GM23338 (cell line): ENCODE data around the gene MEGF9. TPM values are rescaled to one million over a fixed set of nuclear protein-coding genes. Genes with fewer than 3 reads are reported as not detected.

ENCODE experiments used
- ATAC-seq: fragments of 200-7000 bp; cut with Tn5 transposase; 3 replicates; pipeline ENCODE4 v1.9.1; 2020
- DNase-seq: peaks from one replicate; pipeline ENCODE4 v3.0.0-alpha.2; 2015; ENCODE audit warnings: low spot score
- H2AFZ ChIP-seq: fragments of 200-600 bp; sonication (generic); 2 replicates; pipeline ENCODE4 v1.8.0; 2016; ENCODE audit warnings: antibody characterized with exemption, mild to moderate bottlenecking, moderate library complexity
- H3F3A ChIP-seq: fragments of 200-600 bp; sonication (generic); replicated peaks from 2 replicates; pipeline ENCODE4 v1.8.0; 2017; ENCODE audit warnings: antibody characterized with exemption, mixed run types, low read depth
- H3K27ac ChIP-seq: fragments of 200-600 bp; sonication (generic); 2 replicates; pipeline ENCODE4 v1.6.1; 2016; ENCODE audit warnings: low read depth
- H3K27me3 ChIP-seq: fragments of 200-600 bp; sonication (generic); 2 replicates; pipeline ENCODE4 v1.8.0; 2016; ENCODE audit warnings: mild to moderate bottlenecking, mixed run types, moderate library complexity; ENCODE audit not compliant: insufficient read depth
- H3K36me3 ChIP-seq: fragments of 200-600 bp; sonication (generic); 2 replicates; pipeline ENCODE4 v1.8.0; 2016; ENCODE audit warnings: mild to moderate bottlenecking; ENCODE audit not compliant: insufficient read depth
- H3K4me1 ChIP-seq: fragments of 200-600 bp; sonication (generic); 2 replicates; pipeline ENCODE4 v1.8.0; 2016; ENCODE audit warnings: mild to moderate bottlenecking, moderate library complexity; ENCODE audit not compliant: insufficient read depth
- H3K4me2 ChIP-seq: fragments of 200-600 bp; sonication (generic); 2 replicates; pipeline ENCODE4 v1.7.1; 2017; ENCODE audit warnings: mixed run types
- H3K4me3 ChIP-seq: fragments of 200-600 bp; sonication (generic); 2 replicates; pipeline ENCODE4 v1.6.1; 2016; ENCODE audit warnings: mixed run types
- H3K79me2 ChIP-seq: fragments of 200-600 bp; sonication (generic); replicated peaks from 2 replicates; pipeline ENCODE4 v1.8.0; 2017; ENCODE audit warnings: mild to moderate bottlenecking; ENCODE audit not compliant: insufficient read depth
- H3K9me2 ChIP-seq: fragments of 200-600 bp; sonication (generic); 2 replicates; pipeline ENCODE4 v1.8.0; 2017; ENCODE audit not compliant: insufficient read depth
- H4K20me1 ChIP-seq: fragments of 200-600 bp; sonication (generic); replicated peaks from 2 replicates; pipeline ENCODE4 v1.8.0; 2017; ENCODE audit warnings: mild to moderate bottlenecking; ENCODE audit not compliant: insufficient read depth
- H3K27ac Mint-ChIP-seq: 2 replicates; pipeline ENCODE4 v1.8.0; 2020; ENCODE audit warnings: inconsistent platforms, mild to moderate bottlenecking, moderate library complexity, mixed read lengths
- H3K27me3 Mint-ChIP-seq: 3 replicates; pipeline ENCODE4 v1.8.0; 2022; ENCODE audit warnings: low read depth, mild to moderate bottlenecking, moderate library complexity, mixed read lengths, inconsistent platforms; ENCODE audit not compliant: insufficient read depth, poor library complexity
- H3K36me3 Mint-ChIP-seq: 3 replicates; pipeline ENCODE4 v1.8.0; 2021; ENCODE audit warnings: low read depth, mild to moderate bottlenecking, inconsistent platforms, moderate library complexity, mixed read lengths
- H3K4me1 Mint-ChIP-seq: 3 replicates; pipeline ENCODE4 v1.8.0; 2020; ENCODE audit warnings: mild to moderate bottlenecking, inconsistent platforms, mixed read lengths
- H3K4me3 Mint-ChIP-seq: 3 replicates; pipeline ENCODE4 v1.8.0; 2021; ENCODE audit warnings: moderate library complexity, mild to moderate bottlenecking, inconsistent platforms, mixed read lengths
- H3K9me3 Mint-ChIP-seq: 3 replicates; pipeline ENCODE4 v1.8.0; 2020; ENCODE audit warnings: moderate library complexity, mild to moderate bottlenecking, inconsistent platforms, mixed read lengths
- ETS1 ChIP-seq: IDR thresholded peaks from 2 replicates; pipeline ENCODE4 v1.6.1; 2016; ENCODE audit warnings: antibody characterized with exemption
- EZH2 ChIP-seq: fragments of 200-600 bp; sonication (generic); IDR thresholded peaks from one replicate; pipeline ENCODE4 v1.8.0; 2017; ENCODE audit warnings: antibody characterized with exemption, mild to moderate bottlenecking, low read depth; ENCODE audit not compliant: unreplicated experiment
- JUNB ChIP-seq: IDR thresholded peaks from one replicate; pipeline ENCODE4 v1.6.1; 2016; ENCODE audit warnings: antibody characterized with exemption; ENCODE audit not compliant: unreplicated experiment
- NANOG ChIP-seq: IDR thresholded peaks from 2 replicates; pipeline ENCODE4 v1.6.1; 2016; ENCODE audit warnings: antibody characterized with exemption, borderline replicate concordance
- POLR2AphosphoS5 ChIP-seq: IDR thresholded peaks from 2 replicates; pipeline ENCODE4 v1.6.1; 2016; ENCODE audit warnings: antibody characterized with exemption, low read depth
- STAT1 ChIP-seq: IDR thresholded peaks from one replicate; pipeline ENCODE4 v1.6.1; 2016; ENCODE audit warnings: antibody characterized with exemption; ENCODE audit not compliant: unreplicated experiment
- ZNF331 ChIP-seq: fragments of 250-450 bp; sonication (Bioruptor Pico); IDR thresholded peaks from 2 replicates; pipeline ENCODE4 v1.5.0; 2020; ENCODE audit warnings: low read depth, mild to moderate bottlenecking, moderate library complexity
- polyA plus RNA-seq: library from polyadenylated mRNA; unstranded; fragments of >200 nt; fragmentation: Nextera tagmentation; extraction: Ambion mirVana; gene quantifications from 2 replicates; pipeline ENCODE4 v1.2.1, GENCODE V29; 2016
- total RNA-seq: library from RNA; depleted of rRNA; stranded (reverse); fragments of >200 nt; shearing (Covaris generic); gene quantifications from 2 replicates; pipeline ENCODE4 v1.2.3, GENCODE V29; 2014
- TF ChIP-seq, protein P1 (sequence below): IDR thresholded peaks from one replicate; pipeline ENCODE4 v1.6.1; 2018; ENCODE audit warnings: antibody characterized with exemption; ENCODE audit not compliant: unreplicated experiment
- TF ChIP-seq, protein P2 (sequence below), 2 experiments: fragments of 200-600 bp in 1 of 2; sonication (generic) in 1 of 2; conservative IDR thresholded peaks; 2 replicates each; pipeline versions ENCODE4 v1.5.1 to v1.6.1; 2016 to 2017; ENCODE audit warnings: antibody characterized with exemption in 2 of 2, low read depth in 2 of 2, mild to moderate bottlenecking in 2 of 2, moderate library complexity in 1 of 2
- TF ChIP-seq, protein P3 (sequence below): fragments of 250-450 bp; sonication (Bioruptor Pico); IDR thresholded peaks from 2 replicates; pipeline ENCODE4 v1.5.0; 2020; ENCODE audit warnings: mild to moderate bottlenecking, moderate library complexity

Gene MEGF9
- total and polyA plus RNA-seq, 2 experiments from 2014 or later: 0.87 to 1.6 TPM

- TF ChIP-seq, protein P1, sequence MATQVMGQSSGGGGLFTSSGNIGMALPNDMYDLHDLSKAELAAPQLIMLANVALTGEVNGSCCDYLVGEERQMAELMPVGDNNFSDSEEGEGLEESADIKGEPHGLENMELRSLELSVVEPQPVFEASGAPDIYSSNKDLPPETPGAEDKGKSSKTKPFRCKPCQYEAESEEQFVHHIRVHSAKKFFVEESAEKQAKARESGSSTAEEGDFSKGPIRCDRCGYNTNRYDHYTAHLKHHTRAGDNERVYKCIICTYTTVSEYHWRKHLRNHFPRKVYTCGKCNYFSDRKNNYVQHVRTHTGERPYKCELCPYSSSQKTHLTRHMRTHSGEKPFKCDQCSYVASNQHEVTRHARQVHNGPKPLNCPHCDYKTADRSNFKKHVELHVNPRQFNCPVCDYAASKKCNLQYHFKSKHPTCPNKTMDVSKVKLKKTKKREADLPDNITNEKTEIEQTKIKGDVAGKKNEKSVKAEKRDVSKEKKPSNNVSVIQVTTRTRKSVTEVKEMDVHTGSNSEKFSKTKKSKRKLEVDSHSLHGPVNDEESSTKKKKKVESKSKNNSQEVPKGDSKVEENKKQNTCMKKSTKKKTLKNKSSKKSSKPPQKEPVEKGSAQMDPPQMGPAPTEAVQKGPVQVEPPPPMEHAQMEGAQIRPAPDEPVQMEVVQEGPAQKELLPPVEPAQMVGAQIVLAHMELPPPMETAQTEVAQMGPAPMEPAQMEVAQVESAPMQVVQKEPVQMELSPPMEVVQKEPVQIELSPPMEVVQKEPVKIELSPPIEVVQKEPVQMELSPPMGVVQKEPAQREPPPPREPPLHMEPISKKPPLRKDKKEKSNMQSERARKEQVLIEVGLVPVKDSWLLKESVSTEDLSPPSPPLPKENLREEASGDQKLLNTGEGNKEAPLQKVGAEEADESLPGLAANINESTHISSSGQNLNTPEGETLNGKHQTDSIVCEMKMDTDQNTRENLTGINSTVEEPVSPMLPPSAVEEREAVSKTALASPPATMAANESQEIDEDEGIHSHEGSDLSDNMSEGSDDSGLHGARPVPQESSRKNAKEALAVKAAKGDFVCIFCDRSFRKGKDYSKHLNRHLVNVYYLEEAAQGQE: no peak
- no peak for TF ChIP-seq ETS1
- no peak for TF ChIP-seq POLR2AphosphoS5
Measured at GRCh38 chr9:120737416-120738165, 23.3 kb upstream of the MEGF9 start (continued).

DNA sequence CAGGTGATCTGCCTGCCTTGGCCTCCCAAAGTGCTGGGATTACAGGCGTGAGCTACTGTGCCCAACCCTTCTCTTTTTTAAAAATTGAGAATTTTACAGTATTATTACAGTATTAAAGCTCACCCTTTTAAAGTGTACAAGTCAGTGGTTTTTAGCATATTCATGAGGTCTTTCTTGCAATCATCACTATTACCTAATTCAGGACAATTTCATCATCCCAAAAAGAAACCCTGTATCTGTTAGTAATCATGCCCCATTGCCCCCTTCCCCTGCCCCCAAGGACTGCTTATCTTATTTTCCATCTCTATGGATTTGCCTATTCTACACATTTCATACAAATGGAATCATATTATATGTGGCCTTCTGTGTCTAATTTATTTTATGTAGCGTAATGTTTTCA is 22.6 kb upstream of the MEGF9 start:
- H3K27ac Mint-ChIP-seq: no peak overlapping the region
- H2AFZ ChIP-seq: no peak overlapping the region
- no peaks in the 10 kb centered on the region for H3K9me3 Mint-ChIP-seq
- H3K27me3 ChIP-seq: no peaks in the 10 kb centered on the region
- no peaks in the 10 kb centered on the region; the same call in 1 of the 3 replicates for H3K4me1 Mint-ChIP-seq
- ATAC-seq (no peak), DNase-seq (no peak)
- H3K27me3 Mint-ChIP-seq: no peaks in the 10 kb centered on the region
- H4K20me1 ChIP-seq: no peaks in the 10 kb centered on the region
- no peaks in the 10 kb centered on the region for H3F3A ChIP-seq
- H3K4me2 ChIP-seq: no peak overlapping the region
- H3K79me2 ChIP-seq: no peaks in the 10 kb centered on the region
- H3K27ac ChIP-seq: no peak overlapping the region
- H3K4me3 Mint-ChIP-seq: no peak overlapping the region
- no peaks in the 10 kb centered on the region for H3K36me3 Mint-ChIP-seq
- H3K9me2 ChIP-seq: 0 out of 2 replicates have a peak, but pooled peaks cover 8% of the 10 kb centered on the region
- H3K4me1 ChIP-seq: no peaks in the 10 kb centered on the region
- no peaks in the 10 kb centered on the region for H3K36me3 ChIP-seq
- no peak overlapping the region for H3K4me3 ChIP-seq
- TF ChIP-seq, protein P2, sequence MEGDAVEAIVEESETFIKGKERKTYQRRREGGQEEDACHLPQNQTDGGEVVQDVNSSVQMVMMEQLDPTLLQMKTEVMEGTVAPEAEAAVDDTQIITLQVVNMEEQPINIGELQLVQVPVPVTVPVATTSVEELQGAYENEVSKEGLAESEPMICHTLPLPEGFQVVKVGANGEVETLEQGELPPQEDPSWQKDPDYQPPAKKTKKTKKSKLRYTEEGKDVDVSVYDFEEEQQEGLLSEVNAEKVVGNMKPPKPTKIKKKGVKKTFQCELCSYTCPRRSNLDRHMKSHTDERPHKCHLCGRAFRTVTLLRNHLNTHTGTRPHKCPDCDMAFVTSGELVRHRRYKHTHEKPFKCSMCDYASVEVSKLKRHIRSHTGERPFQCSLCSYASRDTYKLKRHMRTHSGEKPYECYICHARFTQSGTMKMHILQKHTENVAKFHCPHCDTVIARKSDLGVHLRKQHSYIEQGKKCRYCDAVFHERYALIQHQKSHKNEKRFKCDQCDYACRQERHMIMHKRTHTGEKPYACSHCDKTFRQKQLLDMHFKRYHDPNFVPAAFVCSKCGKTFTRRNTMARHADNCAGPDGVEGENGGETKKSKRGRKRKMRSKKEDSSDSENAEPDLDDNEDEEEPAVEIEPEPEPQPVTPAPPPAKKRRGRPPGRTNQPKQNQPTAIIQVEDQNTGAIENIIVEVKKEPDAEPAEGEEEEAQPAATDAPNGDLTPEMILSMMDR (conservative IDR thresholded peaks at IDR 0.05; ENCODE audit: low read depth in 2 of 2): no peak
- no peak for TF ChIP-seq POLR2AphosphoS5
- TF ChIP-seq ZNF331 (CRISPR knock-in tag): no peak
- no peak for TF ChIP-seq NANOG
- TF ChIP-seq EZH2: no peak
- no peak for TF ChIP-seq JUNB
- TF ChIP-seq, protein P3, sequence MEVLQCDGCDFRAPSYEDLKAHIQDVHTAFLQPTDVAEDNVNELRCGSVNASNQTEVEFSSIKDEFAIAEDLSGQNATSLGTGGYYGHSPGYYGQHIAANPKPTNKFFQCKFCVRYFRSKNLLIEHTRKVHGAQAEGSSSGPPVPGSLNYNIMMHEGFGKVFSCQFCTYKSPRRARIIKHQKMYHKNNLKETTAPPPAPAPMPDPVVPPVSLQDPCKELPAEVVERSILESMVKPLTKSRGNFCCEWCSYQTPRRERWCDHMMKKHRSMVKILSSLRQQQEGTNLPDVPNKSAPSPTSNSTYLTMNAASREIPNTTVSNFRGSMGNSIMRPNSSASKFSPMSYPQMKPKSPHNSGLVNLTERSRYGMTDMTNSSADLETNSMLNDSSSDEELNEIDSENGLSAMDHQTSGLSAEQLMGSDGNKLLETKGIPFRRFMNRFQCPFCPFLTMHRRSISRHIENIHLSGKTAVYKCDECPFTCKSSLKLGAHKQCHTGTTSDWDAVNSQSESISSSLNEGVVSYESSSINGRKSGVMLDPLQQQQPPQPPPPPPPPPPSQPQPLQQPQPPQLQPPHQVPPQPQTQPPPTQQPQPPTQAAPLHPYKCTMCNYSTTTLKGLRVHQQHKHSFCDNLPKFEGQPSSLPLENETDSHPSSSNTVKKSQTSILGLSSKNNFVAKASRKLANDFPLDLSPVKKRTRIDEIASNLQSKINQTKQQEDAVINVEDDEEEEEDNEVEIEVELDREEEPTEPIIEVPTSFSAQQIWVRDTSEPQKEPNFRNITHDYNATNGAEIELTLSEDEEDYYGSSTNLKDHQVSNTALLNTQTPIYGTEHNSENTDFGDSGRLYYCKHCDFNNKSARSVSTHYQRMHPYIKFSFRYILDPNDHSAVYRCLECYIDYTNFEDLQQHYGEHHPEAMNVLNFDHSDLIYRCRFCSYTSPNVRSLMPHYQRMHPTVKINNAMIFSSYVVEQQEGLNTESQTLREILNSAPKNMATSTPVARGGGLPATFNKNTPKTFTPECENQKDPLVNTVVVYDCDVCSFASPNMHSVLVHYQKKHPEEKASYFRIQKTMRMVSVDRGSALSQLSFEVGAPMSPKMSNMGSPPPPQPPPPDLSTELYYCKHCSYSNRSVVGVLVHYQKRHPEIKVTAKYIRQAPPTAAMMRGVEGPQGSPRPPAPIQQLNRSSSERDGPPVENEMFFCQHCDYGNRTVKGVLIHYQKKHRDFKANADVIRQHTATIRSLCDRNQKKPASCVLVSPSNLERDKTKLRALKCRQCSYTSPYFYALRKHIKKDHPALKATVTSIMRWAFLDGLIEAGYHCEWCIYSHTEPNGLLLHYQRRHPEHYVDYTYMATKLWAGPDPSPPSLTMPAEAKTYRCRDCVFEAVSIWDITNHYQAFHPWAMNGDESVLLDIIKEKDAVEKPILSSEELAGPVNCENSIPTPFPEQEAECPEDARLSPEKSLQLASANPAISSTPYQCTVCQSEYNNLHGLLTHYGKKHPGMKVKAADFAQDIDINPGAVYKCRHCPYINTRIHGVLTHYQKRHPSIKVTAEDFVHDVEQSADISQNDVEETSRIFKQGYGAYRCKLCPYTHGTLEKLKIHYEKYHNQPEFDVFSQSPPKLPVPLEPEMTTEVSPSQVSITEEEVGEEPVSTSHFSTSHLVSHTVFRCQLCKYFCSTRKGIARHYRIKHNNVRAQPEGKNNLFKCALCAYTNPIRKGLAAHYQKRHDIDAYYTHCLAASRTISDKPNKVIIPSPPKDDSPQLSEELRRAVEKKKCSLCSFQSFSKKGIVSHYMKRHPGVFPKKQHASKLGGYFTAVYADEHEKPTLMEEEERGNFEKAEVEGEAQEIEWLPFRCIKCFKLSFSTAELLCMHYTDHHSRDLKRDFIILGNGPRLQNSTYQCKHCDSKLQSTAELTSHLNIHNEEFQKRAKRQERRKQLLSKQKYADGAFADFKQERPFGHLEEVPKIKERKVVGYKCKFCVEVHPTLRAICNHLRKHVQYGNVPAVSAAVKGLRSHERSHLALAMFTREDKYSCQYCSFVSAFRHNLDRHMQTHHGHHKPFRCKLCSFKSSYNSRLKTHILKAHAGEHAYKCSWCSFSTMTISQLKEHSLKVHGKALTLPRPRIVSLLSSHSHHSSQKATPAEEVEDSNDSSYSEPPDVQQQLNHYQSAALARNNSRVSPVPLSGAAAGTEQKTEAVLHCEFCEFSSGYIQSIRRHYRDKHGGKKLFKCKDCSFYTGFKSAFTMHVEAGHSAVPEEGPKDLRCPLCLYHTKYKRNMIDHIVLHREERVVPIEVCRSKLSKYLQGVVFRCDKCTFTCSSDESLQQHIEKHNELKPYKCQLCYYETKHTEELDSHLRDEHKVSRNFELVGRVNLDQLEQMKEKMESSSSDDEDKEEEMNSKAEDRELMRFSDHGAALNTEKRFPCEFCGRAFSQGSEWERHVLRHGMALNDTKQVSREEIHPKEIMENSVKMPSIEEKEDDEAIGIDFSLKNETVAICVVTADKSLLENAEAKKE: no peak
- no peak for TF ChIP-seq STAT1
- no peak for TF ChIP-seq ETS1
